ENCODE measurements around the gene C2CD2.

GRCh38 chr21:41993744-41994143 is 39.9 kb upstream of the C2CD2 start:
- no peak for TF ChIP-seq MAZ (IDR thresholded peaks at IDR 0.05; ENCODE audit: borderline replicate concordance, low read depth, low read length)
- no peak for TF ChIP-seq CTCF (conservative IDR thresholded peaks at IDR 0.05; ENCODE audit: low read depth, low read length)
- peak; percentile 44; the same call in 1 of the 2 replicates for TF ChIP-seq FOS (IDR thresholded peaks at IDR 0.05; ENCODE audit: low read depth, low read length)
- TF ChIP-seq BHLHE40 (IDR thresholded peaks at IDR 0.05; ENCODE audit: low read depth, low read length) = no peak
- TF ChIP-seq USF2 (IDR thresholded peaks at IDR 0.05; ENCODE audit: low read depth, low read length) = no peak
- TF ChIP-seq POLR2A (IDR thresholded peaks at IDR 0.05; ENCODE audit: low read depth, low read length) = no peak
- no peak for TF ChIP-seq RAD21 (IDR thresholded peaks at IDR 0.05; ENCODE audit: low read length)
- no peak for TF ChIP-seq ELK1 (IDR thresholded peaks at IDR 0.05; ENCODE audit: borderline replicate concordance, low read depth, low read length)
- no peak for TF ChIP-seq SMC3 (IDR thresholded peaks at IDR 0.05; ENCODE audit: low read depth, low read length)
- no peak for TF ChIP-seq RCOR1 (IDR thresholded peaks at IDR 0.05; ENCODE audit: insufficient replicate concordance, low read length)
- no peak for TF ChIP-seq CHD1 (IDR thresholded peaks at IDR 0.05; ENCODE audit: low read depth, low read length)
- no peak for TF ChIP-seq NFE2L2 (IDR thresholded peaks at IDR 0.05; ENCODE audit: low read depth, low read length)
- no peak for TF ChIP-seq MAFK (IDR thresholded peaks at IDR 0.05; ENCODE audit: low read depth, low read length)
